HepG2 (cell line): Measurements from ENCODE around the gene MLST8. TPM values are rescaled to one million over a fixed set of nuclear protein-coding genes. Genes with fewer than 3 reads are reported as not detected.

Experiments used
- BCLAF1 ChIP-seq: fragments of 450-650 bp; IDR thresholded peaks from 2 replicates; pipeline ENCODE4 v1.6.1; 2017; ENCODE audit warnings: mild to moderate bottlenecking
- CBX5 ChIP-seq: sonication (generic); formaldehyde crosslinking; IDR thresholded peaks from 2 replicates; pipeline ENCODE4 v1.4.0; 2020; ENCODE audit warnings: missing genetic modification reagents, borderline replicate concordance
- FOXA3 ChIP-seq: IDR thresholded peaks from 2 replicates; pipeline ENCODE4 v1.6.1; 2016; ENCODE audit warnings: missing genetic modification reagents, missing compliant biosample characterization
- KDM5A ChIP-seq: fragments of 200-600 bp; sonication (generic); IDR thresholded peaks from 2 replicates; pipeline ENCODE4 v1.7.0; 2018; ENCODE audit warnings: antibody characterized with exemption, mild to moderate bottlenecking, low read length, borderline replicate concordance
- LCORL ChIP-seq, 2 experiments: fragments of 450-650 bp in 1 of 2; sonication (generic) in 1 of 2; formaldehyde crosslinking in 1 of 2; IDR thresholded peaks; 2 replicates each; pipeline versions ENCODE4 v1.5.0 to v1.6.1; 2017 to 2020; ENCODE audit warnings: antibody characterized with exemption in 1 of 2, missing genetic modification reagents in 1 of 2
- NFIC ChIP-seq: IDR thresholded peaks from 2 replicates; pipeline ENCODE4 v1.6.1; 2012; ENCODE audit warnings: mild to moderate bottlenecking, low read length, inconsistent platforms
- PRPF4 ChIP-seq: fragments of 200-400 bp; formaldehyde crosslinking; IDR thresholded peaks from 2 replicates; pipeline ENCODE4 v1.6.1; 2016; ENCODE audit warnings: low read length, low read depth; ENCODE audit not compliant: poor library complexity, severe bottlenecking
- SIN3A ChIP-seq: IDR thresholded peaks from 2 replicates; pipeline ENCODE4 v1.6.1; 2011; ENCODE audit warnings: low read depth, mild to moderate bottlenecking, control low read depth, low read length, borderline replicate concordance
- SNAPC4 ChIP-seq: sonication (generic); formaldehyde crosslinking; IDR thresholded peaks from 2 replicates; pipeline ENCODE4 v1.4.0; 2020; ENCODE audit warnings: mild to moderate bottlenecking, missing genetic modification reagents
- SP1 ChIP-seq, 2 experiments: fragments of 450-650 bp in 1 of 2; sonication (generic) in 1 of 2; formaldehyde crosslinking in 1 of 2; IDR thresholded peaks; 2 replicates each; pipeline versions ENCODE4 v1.4.0 to v1.6.1; 2016 to 2020; ENCODE audit warnings: missing genetic modification reagents in 1 of 2
- ZBTB39 ChIP-seq: sonication (generic); formaldehyde crosslinking; IDR thresholded peaks from 2 replicates; pipeline ENCODE4 v1.5.0; 2020; ENCODE audit warnings: missing genetic modification reagents
- ZBTB44 ChIP-seq: sonication (generic); formaldehyde crosslinking; IDR thresholded peaks from 2 replicates; pipeline ENCODE4 v1.4.0; 2020; ENCODE audit warnings: missing genetic modification reagents
- ZNF614 ChIP-seq: IDR thresholded peaks from 2 replicates; pipeline ENCODE4 v1.6.1; 2018; ENCODE audit warnings: missing biosample characterization, missing genetic modification reagents, inconsistent platforms, borderline replicate concordance
- polyA plus RNA-seq, 8 experiments: library from polyadenylated mRNA; depleted of rRNA in 3 of 8; stranded (reverse) in 7 of 8; unstranded in 1 of 8; fragments of >200 nt; fragmentation: Illumina TruSeq in 4 of 8; extraction: Trizol in 4 of 8; gene quantifications; 2 replicates each; pipeline versions ENCODE4 v1.2.1 to v1.2.3, GENCODE V29; 2011 to 2016; ENCODE audit warnings: low read depth in 4 of 8, missing spikeins in 1 of 8, mixed read lengths in 1 of 8; ENCODE audit not compliant: insufficient read depth in 1 of 8
- total RNA-seq, 5 experiments: library from RNA; depleted of rRNA; stranded (reverse); fragments of >200 nt; fragmentation: Illumina TruSeq; extraction: Trizol; gene quantifications; 2 replicates each; pipeline ENCODE4 v1.2.3, GENCODE V29; 2016; ENCODE audit warnings: low read depth in 1 of 5
- TF ChIP-seq, protein P1 (sequence below): sonication (generic); formaldehyde crosslinking; IDR thresholded peaks from 2 replicates; pipeline ENCODE4 v1.5.0; 2020; ENCODE audit warnings: missing genetic modification reagents

The MLST8 gene
- total and polyA plus RNA-seq, 2 of the 13 experiments (the other 11 are each of a cell fraction or from before 2014, with no cell fraction given) = 30.8 to 72.7 TPM

DNA sequence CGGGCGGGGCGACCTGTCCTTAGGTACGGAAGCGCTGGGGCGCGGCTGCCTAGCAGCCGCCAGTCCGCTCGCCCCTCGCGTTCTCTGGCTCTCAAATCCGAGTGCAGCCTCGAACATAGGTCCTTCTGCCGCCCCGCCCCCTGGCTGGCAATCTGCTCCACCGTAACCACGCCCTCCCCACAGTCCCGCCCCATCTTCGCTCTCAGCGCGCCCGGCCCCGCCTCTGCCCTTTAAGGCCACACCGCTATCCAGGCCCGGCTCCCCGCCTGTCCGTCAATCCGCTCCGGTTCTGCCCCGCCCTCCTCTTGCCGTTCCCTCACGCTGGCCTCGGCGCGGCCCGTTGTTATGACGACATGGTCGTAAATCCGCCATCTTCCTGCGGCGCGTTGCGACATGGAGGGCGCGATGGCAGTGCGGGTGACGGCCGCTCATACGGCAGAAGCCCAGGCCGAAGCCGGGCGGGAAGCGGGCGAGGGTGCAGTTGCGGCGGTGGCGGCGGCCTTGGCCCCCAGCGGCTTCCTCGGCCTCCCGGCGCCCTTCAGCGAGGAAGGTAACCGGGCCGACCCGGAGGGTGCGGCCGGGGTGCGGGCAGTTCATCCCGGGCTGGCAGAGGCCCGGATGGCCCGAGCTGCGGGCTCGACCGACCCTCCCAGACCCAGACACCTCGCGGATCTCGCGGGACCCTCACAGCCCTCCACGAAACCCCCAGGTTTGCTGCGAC lies 18.1 kb downstream of the MLST8 start, which contains the start of gene E4F1 (continued):
- TF ChIP-seq ZBTB44 = no peak
- TF ChIP-seq CBX5 (CRISPR knock-in tag) = peak; percentile 57; the same call in 1 of the 2 replicates
- no peak for TF ChIP-seq LCORL (IDR thresholded peaks at IDR 0.05)
- TF ChIP-seq LCORL (CRISPR knock-in tag; IDR thresholded peaks at IDR 0.05) = peak; percentile 84
- TF ChIP-seq SP1 (IDR thresholded peaks at IDR 0.05) = no peak
- TF ChIP-seq SP1 (CRISPR knock-in tag; IDR thresholded peaks at IDR 0.05) = peak; percentile 56; the same call in 1 of the 2 replicates
- peak; percentile 68 for TF ChIP-seq FOXA3 (CRISPR knock-in tag)
- no peak for TF ChIP-seq NFIC
- TF ChIP-seq, protein P1, sequence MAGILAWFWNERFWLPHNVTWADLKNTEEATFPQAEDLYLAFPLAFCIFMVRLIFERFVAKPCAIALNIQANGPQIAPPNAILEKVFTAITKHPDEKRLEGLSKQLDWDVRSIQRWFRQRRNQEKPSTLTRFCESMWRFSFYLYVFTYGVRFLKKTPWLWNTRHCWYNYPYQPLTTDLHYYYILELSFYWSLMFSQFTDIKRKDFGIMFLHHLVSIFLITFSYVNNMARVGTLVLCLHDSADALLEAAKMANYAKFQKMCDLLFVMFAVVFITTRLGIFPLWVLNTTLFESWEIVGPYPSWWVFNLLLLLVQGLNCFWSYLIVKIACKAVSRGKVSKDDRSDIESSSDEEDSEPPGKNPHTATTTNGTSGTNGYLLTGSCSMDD (CRISPR knock-in tag) = 0 out of 2 replicates have a peak, but pooled peaks have one; percentile 54
- no peak for TF ChIP-seq SNAPC4 (CRISPR knock-in tag)
- peak; percentile 86; the same call in 1 of the 2 replicates for TF ChIP-seq KDM5A
- TF ChIP-seq BCLAF1 = no peak
- no peak for TF ChIP-seq PRPF4
- TF ChIP-seq ZBTB39 = no peak
- no peak for TF ChIP-seq ZNF614 (CRISPR knock-in tag)
- peak; percentile 72; the same call in 1 of the 2 replicates for TF ChIP-seq SIN3A
